SK-N-SH (cell line): ENCODE results near the gene TRIM69. TPM values are rescaled to one million over a fixed set of nuclear protein-coding genes. Genes with fewer than 3 reads are reported as not detected.

Experiments
- CTCF ChIA-PET: fragments of 300-600, 350-600 bp; formaldehyde crosslinking; extraction: SDS; loops from one replicate; lab custom pipeline; 2021; lab: Yijun Ruan, JAX
- POLR2A ChIA-PET: fragments of 350-600 bp; sonication (Branson Sonifier 250); formaldehyde crosslinking; extraction: SDS; loops from one replicate; lab custom pipeline; 2020; ENCODE audit warnings: antibody characterized with exemption, inconsistent platforms; lab: Yijun Ruan, JAX
- DNase-seq: peaks from one replicate; pipeline ENCODE4 v3.0.0; 2012
- H2AFZ ChIP-seq: fragments of 200-600 bp; sonication (generic); 2 replicates; pipeline ENCODE4 v1.8.1; 2016; ENCODE audit warnings: antibody characterized with exemption, mild to moderate bottlenecking, low read depth
- H3F3A ChIP-seq: fragments of 200-600 bp; sonication (generic); replicated peaks from 2 replicates; pipeline ENCODE3; 2016; ENCODE audit warnings: antibody characterized with exemption, mild to moderate bottlenecking; ENCODE audit not compliant: insufficient read depth
- H3K27ac ChIP-seq, 2 experiments: fragments of 200-500 bp in 1 of 2; fragments of 200-600 bp in 1 of 2; sonication (Bioruptor generic) in 1 of 2; sonication (generic), shearing (Covaris generic) in 1 of 2; 2 replicates each; pipeline versions ENCODE4 v1.5.1 to v1.6.1; 2014 to 2016; ENCODE audit warnings: low read depth in 2 of 2, inconsistent platforms in 1 of 2, low read length in 1 of 2, mild to moderate bottlenecking in 1 of 2, mixed read lengths in 1 of 2
- H3K27me3 ChIP-seq: fragments of 200-600 bp; sonication (generic), shearing (Covaris generic); 2 replicates; pipeline ENCODE4 v1.6.1; 2016; ENCODE audit warnings: mixed run types; ENCODE audit not compliant: insufficient read depth
- H3K36me3 ChIP-seq, 2 experiments: fragments of 200-500 bp in 1 of 2; fragments of 200-600 bp in 1 of 2; sonication (Bioruptor generic) in 1 of 2; sonication (generic) in 1 of 2; replicated peaks in 1 of 2; 2 replicates each; pipeline versions ENCODE3 to v1.5.1; 2014 to 2016; ENCODE audit warnings: low read length in 1 of 2, mild to moderate bottlenecking in 1 of 2; ENCODE audit not compliant: insufficient read depth in 2 of 2, control insufficient read depth in 1 of 2
- H3K4me1 ChIP-seq, 2 experiments: fragments of 200-500 bp in 1 of 2; fragments of 200-600 bp in 1 of 2; sonication (Bioruptor generic) in 1 of 2; sonication (generic), shearing (Covaris generic) in 1 of 2; 2 replicates each; pipeline versions ENCODE4 v1.5.1 to v1.6.1; 2014 to 2016; ENCODE audit warnings: low read depth in 1 of 2, low read length in 1 of 2, mixed run types in 1 of 2; ENCODE audit not compliant: insufficient read depth in 2 of 2, control insufficient read depth in 1 of 2
- H3K4me2 ChIP-seq: fragments of 200-600 bp; sonication (generic), shearing (Covaris generic); 2 replicates; pipeline ENCODE4 v1.6.1; 2017; ENCODE audit warnings: mixed run types
- H3K4me3 ChIP-seq, 2 experiments: fragments of 200-500 bp in 1 of 2; fragments of 200-600 bp in 1 of 2; sonication (Bioruptor generic) in 1 of 2; sonication (generic), shearing (Covaris generic) in 1 of 2; 2 replicates each; pipeline versions ENCODE4 v1.5.1 to v1.8.1; 2014 to 2016; ENCODE audit warnings: low read depth in 2 of 2, inconsistent platforms in 1 of 2, low read length in 1 of 2, mild to moderate bottlenecking in 1 of 2, mixed read lengths in 1 of 2, moderate library complexity in 1 of 2
- H3K79me2 ChIP-seq: fragments of 200-600 bp; sonication (generic); 2 replicates; pipeline ENCODE4 v1.8.1; 2017; ENCODE audit warnings: mild to moderate bottlenecking; ENCODE audit not compliant: insufficient read depth
- H3K9ac ChIP-seq: fragments of 200-600 bp; sonication (generic); 2 replicates; pipeline ENCODE4 v1.6.1; 2017; ENCODE audit warnings: mixed run types
- H3K9me2 ChIP-seq: fragments of 200-600 bp; sonication (generic); 2 replicates; pipeline ENCODE4 v1.6.1; 2017; ENCODE audit warnings: mixed run types
- H3K9me3 ChIP-seq: fragments of 200-600 bp; sonication (generic); 2 replicates; pipeline ENCODE4 v1.6.1; 2017; ENCODE audit warnings: mixed run types, mild to moderate bottlenecking, moderate library complexity
- H4K20me1 ChIP-seq: fragments of 200-600 bp; sonication (generic); 2 replicates; pipeline ENCODE4 v1.6.1; 2017; ENCODE audit warnings: mild to moderate bottlenecking, mixed run types; ENCODE audit not compliant: insufficient read depth
- CHD2 ChIP-seq: fragments of 150-350 bp; IDR thresholded peaks from 2 replicates; pipeline ENCODE4 v1.6.1; 2018; ENCODE audit warnings: low read length; ENCODE audit not compliant: partially characterized antibody
- EP300 ChIP-seq, 2 experiments: IDR thresholded peaks; 2 replicates each; pipeline versions ENCODE4 v1.4.0 to v1.6.1; 2012; ENCODE audit warnings: borderline replicate concordance in 1 of 2, low read depth in 1 of 2, low read length in 1 of 2
- FOSL2 ChIP-seq: IDR thresholded peaks from 2 replicates; pipeline ENCODE4 v1.4.0; 2012; ENCODE audit warnings: low read depth, mild to moderate bottlenecking, moderate library complexity, borderline replicate concordance
- FOXJ3 ChIP-seq: sonication (generic); formaldehyde crosslinking; IDR thresholded peaks from 2 replicates; pipeline ENCODE4 v1.5.1; 2020; ENCODE audit warnings: mild to moderate bottlenecking, missing genetic modification reagents
- FOXM1 ChIP-seq: IDR thresholded peaks from 2 replicates; pipeline ENCODE4 v1.4.0; 2012; ENCODE audit warnings: low read depth, mild to moderate bottlenecking
- GABPA ChIP-seq: IDR thresholded peaks from 2 replicates; pipeline ENCODE4 v1.4.0; 2012; ENCODE audit warnings: low read depth, mild to moderate bottlenecking
- GATA2 ChIP-seq: sonication (generic); formaldehyde crosslinking; IDR thresholded peaks from 2 replicates; pipeline ENCODE4 v1.5.0; 2020; ENCODE audit warnings: mild to moderate bottlenecking, missing genetic modification reagents
- JUND ChIP-seq: IDR thresholded peaks from 2 replicates; pipeline ENCODE4 v1.4.0; 2012
- MEF2A ChIP-seq: IDR thresholded peaks from 2 replicates; pipeline ENCODE4 v1.4.0; 2012; ENCODE audit warnings: low read depth, borderline replicate concordance
- MXI1 ChIP-seq: IDR thresholded peaks from 2 replicates; pipeline ENCODE4 v1.6.1; 2012; ENCODE audit warnings: mild to moderate bottlenecking, low read depth, low read length, improper control_type of control experiment
- NFIC ChIP-seq: IDR thresholded peaks from 2 replicates; pipeline ENCODE4 v1.4.0; 2012; ENCODE audit warnings: borderline replicate concordance
- NRF1 ChIP-seq: IDR thresholded peaks from 2 replicates; pipeline ENCODE4 v1.6.1; 2012; ENCODE audit warnings: low read depth, mild to moderate bottlenecking, low read length
- POLR2AphosphoS5 ChIP-seq: IDR thresholded peaks from 2 replicates; pipeline ENCODE4 v1.6.1; 2012; ENCODE audit warnings: low read depth, low read length
- RAD21 ChIP-seq: IDR thresholded peaks from 2 replicates; pipeline ENCODE4 v1.6.1; 2012; ENCODE audit warnings: mild to moderate bottlenecking, low read length
- RCOR1 ChIP-seq: fragments of 150-350 bp; IDR thresholded peaks from 2 replicates; pipeline ENCODE4 v1.6.1; 2017; ENCODE audit warnings: antibody characterized with exemption, low read length
- RFX5 ChIP-seq: IDR thresholded peaks from 2 replicates; pipeline ENCODE4 v1.6.1; 2012; ENCODE audit warnings: mild to moderate bottlenecking, improper control_type of control experiment, low read length
- RXRA ChIP-seq: IDR thresholded peaks from 2 replicates; pipeline ENCODE4 v1.4.0; 2012; ENCODE audit warnings: low read depth, mild to moderate bottlenecking, borderline replicate concordance
- SIN3A ChIP-seq: IDR thresholded peaks from 2 replicates; pipeline ENCODE4 v1.6.1; 2012; ENCODE audit warnings: low read depth, mild to moderate bottlenecking, low read length, moderate library complexity, borderline replicate concordance
- TAF1 ChIP-seq: IDR thresholded peaks from 2 replicates; pipeline ENCODE4 v1.6.1; 2012; ENCODE audit warnings: low read depth, mild to moderate bottlenecking, low read length, moderate library complexity, borderline replicate concordance
- TCF12 ChIP-seq: IDR thresholded peaks from 2 replicates; pipeline ENCODE4 v1.4.0; 2012
- YY1 ChIP-seq: IDR thresholded peaks from 2 replicates; pipeline ENCODE4 v1.4.0; 2012; ENCODE audit warnings: low read depth, mild to moderate bottlenecking
- WGBS: methylation state at CpG from one replicate; pipeline ENCODE4 v1.1.6; 2017; ENCODE audit warnings: low lambda C conversion rate; 5-methylcytosine and 5-hydroxymethylcytosine counted together
- polyA plus RNA-seq, 3 experiments: library from polyadenylated mRNA; depleted of rRNA; stranded (reverse); fragments of >200 nt; gene quantifications; 2 replicates each; pipeline ENCODE4 v1.2.3, GENCODE V29; 2012
- TF ChIP-seq, protein P1 (sequence below): fragments of 150-350 bp; IDR thresholded peaks from 2 replicates; pipeline ENCODE4 v1.6.1; 2016; ENCODE audit warnings: mild to moderate bottlenecking, low read depth, low read length
- TF ChIP-seq, protein P2 (sequence below): fragments of 200-600 bp; sonication (generic); IDR thresholded peaks from 2 replicates; pipeline ENCODE4 v1.6.1; 2017; ENCODE audit warnings: antibody characterized with exemption, mild to moderate bottlenecking, moderate library complexity
- TF ChIP-seq, protein P3 (sequence below): IDR thresholded peaks from 2 replicates; pipeline ENCODE4 v1.4.0; 2012; ENCODE audit warnings: low read depth
- TF ChIP-seq, protein P4 (sequence below): IDR thresholded peaks from 2 replicates; pipeline ENCODE4 v1.6.1; 2012; ENCODE audit warnings: mild to moderate bottlenecking, low read depth, low read length, moderate library complexity
- TF ChIP-seq, protein P5 (sequence below): IDR thresholded peaks from 2 replicates; pipeline ENCODE4; 2012

Gene TRIM69
- polyA plus RNA-seq, 1 of the 3 experiments (the other 2 are of a cell fraction), result 9.7 TPM

DNA sequence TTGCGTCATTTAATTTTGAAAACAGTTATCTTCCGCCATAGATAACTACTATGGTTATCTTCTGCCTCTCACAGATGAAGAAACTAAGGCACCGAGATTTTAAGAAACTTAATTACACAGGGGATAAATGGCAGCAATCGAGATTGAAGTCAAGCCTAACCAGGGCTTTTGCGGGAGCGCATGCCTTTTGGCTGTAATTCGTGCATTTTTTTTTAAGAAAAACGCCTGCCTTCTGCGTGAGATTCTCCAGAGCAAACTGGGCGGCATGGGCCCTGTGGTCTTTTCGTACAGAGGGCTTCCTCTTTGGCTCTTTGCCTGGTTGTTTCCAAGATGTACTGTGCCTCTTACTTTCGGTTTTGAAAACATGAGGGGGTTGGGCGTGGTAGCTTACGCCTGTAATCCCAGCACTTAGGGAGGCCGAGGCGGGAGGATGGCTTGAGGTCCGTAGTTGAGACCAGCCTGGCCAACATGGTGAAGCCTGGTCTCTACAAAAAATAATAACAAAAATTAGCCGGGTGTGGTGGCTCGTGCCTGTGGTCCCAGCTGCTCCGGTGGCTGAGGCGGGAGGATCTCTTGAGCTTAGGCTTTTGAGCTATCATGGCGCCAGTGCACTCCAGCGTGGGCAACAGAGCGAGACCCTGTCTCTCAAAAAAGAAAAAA lies 23.9 kb upstream of the TRIM69 start:
- ChIA-PET CTCF (interaction anchor here (1.0 to 11.4 kb wide), 8 partner anchors 10 to 133 kb away, joined by 3 to 117 read pairs (median 10); partner anchors contain the start of genes SPG11 and TRIM69), POLR2A (interaction anchor here (0.8 to 3.5 kb wide), 6 partner anchors 16 to 50 kb away, joined by 3 to 19 read pairs (median 5); partner anchors contain the start of genes SPG11 and TRIM69)
- H3K9me3 ChIP-seq, result no peaks in the 10 kb centered on the region
- H3K27me3 ChIP-seq, result no peaks in the 10 kb centered on the region
- H2AFZ ChIP-seq, result peak overlapping the region; percentile 39; the same call in 1 of the 2 replicates
- peak overlapping the region; percentile 95 for H3K9ac ChIP-seq
- peak overlapping the region; percentile 88 to 89 for H3K27ac ChIP-seq
- H4K20me1 ChIP-seq, result peaks cover 12% of the 10 kb centered on the region; the same call in 1 of the 2 replicates
- no peaks in the 10 kb centered on the region; a peak in 1 of 4 replicates for H3K4me1 ChIP-seq
- no peaks in the 10 kb centered on the region for H3K9me2 ChIP-seq
- H3K4me2 ChIP-seq, result peak overlapping the region; percentile 66
- H3K36me3 ChIP-seq, result peaks cover 23 to 24% of the 10 kb centered on the region in 2 experiments
- H3F3A ChIP-seq, result peaks cover 14% of the 10 kb centered on the region
- peaks cover 41% of the 10 kb centered on the region for H3K79me2 ChIP-seq
- H3K4me3 ChIP-seq, result peak overlapping the region; percentile 74 to 99
- 5% methylated on average over 24 of the region's 24 CpGs for WGBS
- DNase-seq, result peak; percentile 41
- TF ChIP-seq YY1 (peak; percentile 33; the same call in 1 of the 2 replicates), RFX5 (no peak), FOSL2 (no peak), RAD21 (no peak), FOXM1 (no peak), MEF2A (no peak), EP300 (IDR thresholded peaks at IDR 0.05; ENCODE audit: borderline replicate concordance in 1 of 2, low read depth in 1 of 2, low read length in 1 of 2) (no peak), GABPA (no peak), FOXJ3 (CRISPR knock-in tag) (no peak), RXRA (no peak), POLR2AphosphoS5 (no peak), MXI1 (peak; percentile 21; the same call in 1 of the 2 replicates), NRF1 (no peak), SIN3A (no peak), NFIC (peak; percentile 53), JUND (no peak), TAF1 (0 out of 2 replicates have a peak, but pooled peaks have one; percentile 29), RCOR1 (no peak), CHD2 (peak; percentile 14), TCF12 (peak; percentile 42; the same call in 1 of the 2 replicates), GATA2 (CRISPR knock-in tag) (no peak)
- TF ChIP-seq, protein P1, sequence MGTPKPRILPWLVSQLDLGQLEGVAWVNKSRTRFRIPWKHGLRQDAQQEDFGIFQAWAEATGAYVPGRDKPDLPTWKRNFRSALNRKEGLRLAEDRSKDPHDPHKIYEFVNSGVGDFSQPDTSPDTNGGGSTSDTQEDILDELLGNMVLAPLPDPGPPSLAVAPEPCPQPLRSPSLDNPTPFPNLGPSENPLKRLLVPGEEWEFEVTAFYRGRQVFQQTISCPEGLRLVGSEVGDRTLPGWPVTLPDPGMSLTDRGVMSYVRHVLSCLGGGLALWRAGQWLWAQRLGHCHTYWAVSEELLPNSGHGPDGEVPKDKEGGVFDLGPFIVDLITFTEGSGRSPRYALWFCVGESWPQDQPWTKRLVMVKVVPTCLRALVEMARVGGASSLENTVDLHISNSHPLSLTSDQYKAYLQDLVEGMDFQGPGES, result no peak
- TF ChIP-seq, protein P2, sequence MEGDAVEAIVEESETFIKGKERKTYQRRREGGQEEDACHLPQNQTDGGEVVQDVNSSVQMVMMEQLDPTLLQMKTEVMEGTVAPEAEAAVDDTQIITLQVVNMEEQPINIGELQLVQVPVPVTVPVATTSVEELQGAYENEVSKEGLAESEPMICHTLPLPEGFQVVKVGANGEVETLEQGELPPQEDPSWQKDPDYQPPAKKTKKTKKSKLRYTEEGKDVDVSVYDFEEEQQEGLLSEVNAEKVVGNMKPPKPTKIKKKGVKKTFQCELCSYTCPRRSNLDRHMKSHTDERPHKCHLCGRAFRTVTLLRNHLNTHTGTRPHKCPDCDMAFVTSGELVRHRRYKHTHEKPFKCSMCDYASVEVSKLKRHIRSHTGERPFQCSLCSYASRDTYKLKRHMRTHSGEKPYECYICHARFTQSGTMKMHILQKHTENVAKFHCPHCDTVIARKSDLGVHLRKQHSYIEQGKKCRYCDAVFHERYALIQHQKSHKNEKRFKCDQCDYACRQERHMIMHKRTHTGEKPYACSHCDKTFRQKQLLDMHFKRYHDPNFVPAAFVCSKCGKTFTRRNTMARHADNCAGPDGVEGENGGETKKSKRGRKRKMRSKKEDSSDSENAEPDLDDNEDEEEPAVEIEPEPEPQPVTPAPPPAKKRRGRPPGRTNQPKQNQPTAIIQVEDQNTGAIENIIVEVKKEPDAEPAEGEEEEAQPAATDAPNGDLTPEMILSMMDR, result no peak
- TF ChIP-seq, protein P3, sequence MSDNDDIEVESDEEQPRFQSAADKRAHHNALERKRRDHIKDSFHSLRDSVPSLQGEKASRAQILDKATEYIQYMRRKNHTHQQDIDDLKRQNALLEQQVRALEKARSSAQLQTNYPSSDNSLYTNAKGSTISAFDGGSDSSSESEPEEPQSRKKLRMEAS, result peak; percentile 31
- TF ChIP-seq, protein P4, sequence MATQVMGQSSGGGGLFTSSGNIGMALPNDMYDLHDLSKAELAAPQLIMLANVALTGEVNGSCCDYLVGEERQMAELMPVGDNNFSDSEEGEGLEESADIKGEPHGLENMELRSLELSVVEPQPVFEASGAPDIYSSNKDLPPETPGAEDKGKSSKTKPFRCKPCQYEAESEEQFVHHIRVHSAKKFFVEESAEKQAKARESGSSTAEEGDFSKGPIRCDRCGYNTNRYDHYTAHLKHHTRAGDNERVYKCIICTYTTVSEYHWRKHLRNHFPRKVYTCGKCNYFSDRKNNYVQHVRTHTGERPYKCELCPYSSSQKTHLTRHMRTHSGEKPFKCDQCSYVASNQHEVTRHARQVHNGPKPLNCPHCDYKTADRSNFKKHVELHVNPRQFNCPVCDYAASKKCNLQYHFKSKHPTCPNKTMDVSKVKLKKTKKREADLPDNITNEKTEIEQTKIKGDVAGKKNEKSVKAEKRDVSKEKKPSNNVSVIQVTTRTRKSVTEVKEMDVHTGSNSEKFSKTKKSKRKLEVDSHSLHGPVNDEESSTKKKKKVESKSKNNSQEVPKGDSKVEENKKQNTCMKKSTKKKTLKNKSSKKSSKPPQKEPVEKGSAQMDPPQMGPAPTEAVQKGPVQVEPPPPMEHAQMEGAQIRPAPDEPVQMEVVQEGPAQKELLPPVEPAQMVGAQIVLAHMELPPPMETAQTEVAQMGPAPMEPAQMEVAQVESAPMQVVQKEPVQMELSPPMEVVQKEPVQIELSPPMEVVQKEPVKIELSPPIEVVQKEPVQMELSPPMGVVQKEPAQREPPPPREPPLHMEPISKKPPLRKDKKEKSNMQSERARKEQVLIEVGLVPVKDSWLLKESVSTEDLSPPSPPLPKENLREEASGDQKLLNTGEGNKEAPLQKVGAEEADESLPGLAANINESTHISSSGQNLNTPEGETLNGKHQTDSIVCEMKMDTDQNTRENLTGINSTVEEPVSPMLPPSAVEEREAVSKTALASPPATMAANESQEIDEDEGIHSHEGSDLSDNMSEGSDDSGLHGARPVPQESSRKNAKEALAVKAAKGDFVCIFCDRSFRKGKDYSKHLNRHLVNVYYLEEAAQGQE, result no peak
- TF ChIP-seq, protein P5, sequence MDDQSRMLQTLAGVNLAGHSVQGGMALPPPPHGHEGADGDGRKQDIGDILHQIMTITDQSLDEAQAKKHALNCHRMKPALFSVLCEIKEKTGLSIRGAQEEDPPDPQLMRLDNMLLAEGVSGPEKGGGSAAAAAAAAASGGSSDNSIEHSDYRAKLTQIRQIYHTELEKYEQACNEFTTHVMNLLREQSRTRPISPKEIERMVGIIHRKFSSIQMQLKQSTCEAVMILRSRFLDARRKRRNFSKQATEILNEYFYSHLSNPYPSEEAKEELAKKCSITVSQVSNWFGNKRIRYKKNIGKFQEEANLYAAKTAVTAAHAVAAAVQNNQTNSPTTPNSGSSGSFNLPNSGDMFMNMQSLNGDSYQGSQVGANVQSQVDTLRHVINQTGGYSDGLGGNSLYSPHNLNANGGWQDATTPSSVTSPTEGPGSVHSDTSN, result no peak
